ENCODE results near the gene ZCCHC2.

GRCh38 chr18:62545098-62545497 lies 22.3 kb downstream of the ZCCHC2 start:
- no peak for TF ChIP-seq SP1 (IDR thresholded peaks at IDR 0.05)
- no peak for TF ChIP-seq HDGF (IDR thresholded peaks at IDR 0.05; ENCODE audit: borderline replicate concordance)
- TF ChIP-seq NFRKB (IDR thresholded peaks at IDR 0.05): no peak
- TF ChIP-seq SUZ12 (IDR thresholded peaks at IDR 0.05): no peak
- TF ChIP-seq LEF1 (IDR thresholded peaks at IDR 0.05; ENCODE audit: borderline replicate concordance): no peak
- TF ChIP-seq ARNT (IDR thresholded peaks at IDR 0.05): no peak
- no peak for TF ChIP-seq L3MBTL2 (conservative IDR thresholded peaks at IDR 0.05)
- no peak for TF ChIP-seq ELF4 (IDR thresholded peaks at IDR 0.05)
- no peak for TF ChIP-seq BHLHE40 (IDR thresholded peaks at IDR 0.05; ENCODE audit: borderline replicate concordance)
- no peak for TF ChIP-seq FOXA1 (IDR thresholded peaks at IDR 0.05)
- TF ChIP-seq TARDBP (IDR thresholded peaks at IDR 0.05): no peak
